ENCODE results near the gene C16orf90.
"Not testable (repeated sequence)": the region's sequence is repeated elsewhere in the genome, so short reads cannot be mapped to it uniquely, and the experiment has no call there.

C16orf90 gene

GRCh38 chr16:3485097-3485745 is 10.1 kb downstream of the C16orf90 start:
- no peak for DNase-seq (ENCODE audit: low spot score)
- no peak for FAIRE-seq

GRCh38 chr16:3484318-3485096 is 10.8 kb downstream of the C16orf90 start:
- no peak for FAIRE-seq
- no peak for DNase-seq (ENCODE audit: low spot score)

- FAIRE-seq (no peak), DNase-seq (ENCODE audit: low spot score) (no peak)
These were observed 12.5 kb downstream of the C16orf90 start for GRCh38 chr16:3482659-3483241.

- no peak for DNase-seq (ENCODE audit: low spot score)
- FAIRE-seq: no peak
These were observed 13.3 kb downstream of the C16orf90 start for GRCh38 chr16:3481696-3482658.

GRCh38 chr16:3480901-3481695 is 14.2 kb downstream of the C16orf90 start:
- no peak for DNase-seq (ENCODE audit: low spot score)
- FAIRE-seq: no peak

GRCh38 chr16:3479654-3480216 is 15.6 kb downstream of the C16orf90 start:
- FAIRE-seq (no peak), DNase-seq (ENCODE audit: low spot score) (no peak)

- DNase-seq (ENCODE audit: low spot score) (no peak), FAIRE-seq (no peak)
These were observed 16.9 kb downstream of the C16orf90 start for GRCh38 chr16:3478242-3478925.

GRCh38 chr16:3476409-3476808 is 18.9 kb downstream of the C16orf90 start:
- DNase-seq (ENCODE audit: low spot score) (no peak), FAIRE-seq (no peak)

- no peak for DNase-seq (ENCODE audit: low spot score)
- no peak for FAIRE-seq
These were observed 19.5 kb downstream of the C16orf90 start for GRCh38 chr16:3475604-3476375.

- not testable (repeated sequence) for FAIRE-seq; DNase-seq (ENCODE audit: low spot score)
These were observed 20.4 kb downstream of the C16orf90 start for GRCh38 chr16:3474870-3475269.

- DNase-seq (ENCODE audit: low spot score) (no peak), FAIRE-seq (no peak)
These were observed 21.0 kb downstream of the C16orf90 start for GRCh38 chr16:3474136-3474779.

GRCh38 chr16:3473596-3473943 is 21.7 kb downstream of the C16orf90 start:
- not testable (repeated sequence) for DNase-seq (ENCODE audit: low spot score); FAIRE-seq

- FAIRE-seq: no peak
These were observed 22.3 kb downstream of the C16orf90 start for GRCh38 chr16:3472878-3473595.

GRCh38 chr16:3471518-3472176 is 23.6 kb downstream of the C16orf90 start:
- no peak for FAIRE-seq
- no peak for DNase-seq (ENCODE audit: low spot score)

More at GRCh38 chr16:3472878-3473595, 22.3 kb downstream of the C16orf90 start:
- DNase-seq (ENCODE audit: low spot score): no peak

- FAIRE-seq: no peak
- no peak for DNase-seq (ENCODE audit: low spot score)
These were observed 24.6 kb downstream of the C16orf90 start for GRCh38 chr16:3470723-3471122.

- no peak for DNase-seq (ENCODE audit: low spot score)
- no peak for FAIRE-seq
These were observed 25.6 kb downstream of the C16orf90 start for GRCh38 chr16:3469736-3470135.

GRCh38 chr16:3468501-3468900 is 26.8 kb downstream of the C16orf90 start:
- DNase-seq (ENCODE audit: low spot score) (no peak), FAIRE-seq (no peak)
